GM10266 (cell line): ENCODE results near the gene ABHD17C.

Experiments
- DNase-seq: peaks from one replicate; pipeline ENCODE4 v3.0.0; 2012; ENCODE audit errors: extremely low spot score
- CTCF ChIP-seq: IDR thresholded peaks from 2 replicates; pipeline ENCODE4 v1.5.1; 2012; ENCODE audit warnings: mild to moderate bottlenecking, low read depth; ENCODE audit not compliant: control insufficient read depth, insufficient read depth; ENCODE audit errors: missing control alignments

ABHD17C gene

DNA sequence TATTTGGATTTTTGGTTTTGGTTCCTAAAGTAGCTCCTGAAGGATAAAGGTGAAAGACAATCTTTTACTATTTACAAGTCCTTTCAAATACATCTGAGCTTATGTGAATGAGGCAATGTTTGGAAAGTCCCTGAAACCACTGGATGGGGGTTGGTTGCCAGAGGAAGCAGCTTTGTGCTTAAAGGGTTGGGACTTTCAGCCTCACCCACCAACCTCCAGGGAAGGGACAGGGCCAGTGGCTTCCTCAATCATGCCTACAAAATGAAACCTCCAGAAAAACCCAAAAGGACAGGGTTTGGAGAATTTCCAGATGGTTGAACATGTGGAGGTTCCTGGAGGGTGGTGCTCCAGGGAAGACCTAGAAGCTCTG is 20.9 kb upstream of the ABHD17C start:
- no peak for TF ChIP-seq CTCF
- DNase-seq, result no peak

DNA sequence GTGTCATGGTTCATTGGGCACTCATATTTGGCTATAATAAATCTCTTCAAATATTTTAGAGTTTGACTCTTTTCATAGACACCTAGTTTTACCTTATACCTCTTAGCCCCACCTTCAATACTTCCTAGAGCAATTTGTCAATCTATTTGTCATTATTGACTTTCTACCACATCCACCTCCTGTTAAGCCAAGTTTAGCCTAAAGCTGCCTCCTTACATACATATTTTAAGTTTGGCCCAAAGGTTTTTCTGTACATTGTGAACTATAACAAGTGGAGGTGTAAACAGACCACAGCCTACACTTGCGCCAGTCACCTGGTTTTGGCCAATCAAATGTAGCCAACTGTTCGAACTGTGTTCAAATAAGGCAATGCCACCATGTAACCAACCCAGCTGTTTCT is 18.1 kb upstream of the ABHD17C start:
- DNase-seq, result no peak
- no peak for TF ChIP-seq CTCF

GRCh38 chr15:80679167-80679803 is 15.8 kb upstream of the ABHD17C start:
- TF ChIP-seq CTCF, result no peak
- no peak for DNase-seq

GRCh38 chr15:80679804-80680175 is 15.3 kb upstream of the ABHD17C start:
- no peak for DNase-seq
- no peak for TF ChIP-seq CTCF

DNA sequence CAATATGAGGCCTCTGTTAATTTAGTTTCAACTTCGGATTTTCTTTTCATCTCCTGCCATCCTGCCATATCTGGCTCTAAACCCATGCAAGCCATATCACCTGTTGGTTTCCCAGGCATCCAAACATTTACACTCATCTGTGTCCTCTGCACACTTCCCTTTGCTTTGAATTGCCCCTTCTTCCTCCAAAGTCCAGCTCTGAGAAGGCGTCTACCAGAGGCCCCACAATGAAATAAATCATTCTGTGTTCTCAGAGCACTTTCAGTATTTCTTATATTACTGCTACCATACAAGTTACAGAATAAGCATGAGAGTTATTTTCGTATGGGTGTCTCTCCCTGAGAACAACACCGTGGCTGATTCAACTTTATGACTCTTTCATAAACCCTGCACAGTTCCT is 12.9 kb upstream of the ABHD17C start:
- no peak for TF ChIP-seq CTCF
- no peak for DNase-seq

GRCh38 chr15:80684697-80685096 is 10.4 kb upstream of the ABHD17C start:
- DNase-seq, result no peak
- TF ChIP-seq CTCF, result no peak

DNA sequence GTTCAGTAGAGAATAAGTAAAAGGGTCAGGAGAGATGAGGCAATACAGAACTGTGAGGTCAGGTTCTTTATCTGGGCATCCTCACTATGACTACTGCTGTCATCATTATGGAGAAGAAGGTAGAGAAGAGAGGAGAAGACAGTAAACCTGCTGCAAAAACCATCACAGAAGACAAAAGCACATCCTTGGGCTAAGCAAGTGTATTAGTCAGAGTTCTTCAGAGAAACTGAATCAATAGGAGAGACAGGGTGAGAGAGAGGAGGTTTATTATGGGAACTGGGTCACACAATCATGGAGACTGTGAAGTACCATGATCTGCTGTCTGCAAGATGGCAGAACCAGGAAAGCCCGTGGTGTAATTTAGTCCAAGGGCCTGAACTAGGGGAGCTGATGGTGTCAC is 9.5 kb upstream of the ABHD17C start:
- no peak for TF ChIP-seq CTCF

More for the DNA sequence above, 9.5 kb upstream of the ABHD17C start:
- DNase-seq, result no peak
